GM19043 (cell line): Measurements from ENCODE around the gene CHCHD4.

Experiments used
- ATAC-seq: cut with Tn5 transposase; IDR thresholded peaks from one replicate; pipeline ENCODE4 v1.9.1; 2021; ENCODE audit warnings: low read depth; ENCODE audit not compliant: unreplicated experiment

Gene CHCHD4

GRCh38 chr3:14138109-14138877, 13.6 kb upstream of the CHCHD4 start:
- no peak for ATAC-seq

GRCh38 chr3:14137445-14137844, 12.8 kb upstream of the CHCHD4 start:
- no peak for ATAC-seq

- no peak for ATAC-seq
These were observed 12.3 kb upstream of the CHCHD4 start for GRCh38 chr3:14137004-14137403.

- ATAC-seq: no peak
These were observed 10.9 kb upstream of the CHCHD4 start for GRCh38 chr3:14135581-14135980.

- ATAC-seq: no peak
These were observed 9.6 kb upstream of the CHCHD4 start for GRCh38 chr3:14134291-14134690.

- no peak for ATAC-seq
These were observed 9.2 kb upstream of the CHCHD4 start for GRCh38 chr3:14133876-14134275.

GRCh38 chr3:14133188-14133800, 8.6 kb upstream of the CHCHD4 start:
- ATAC-seq: no peak

- ATAC-seq: no peak
These were observed 8.0 kb upstream of the CHCHD4 start for GRCh38 chr3:14132689-14133088.

- no peak for ATAC-seq
These were observed 7.5 kb upstream of the CHCHD4 start for GRCh38 chr3:14132120-14132519.

- ATAC-seq: no peak
These were observed 6.5 kb upstream of the CHCHD4 start for GRCh38 chr3:14131134-14131533.

GRCh38 chr3:14130707-14131106, 6.0 kb upstream of the CHCHD4 start:
- no peak for ATAC-seq

GRCh38 chr3:14130230-14130629, 5.6 kb upstream of the CHCHD4 start:
- no peak for ATAC-seq

GRCh38 chr3:14129296-14129695, 4.6 kb upstream of the CHCHD4 start:
- no peak for ATAC-seq

GRCh38 chr3:14128724-14129123, 4.1 kb upstream of the CHCHD4 start:
- ATAC-seq: no peak

GRCh38 chr3:14127516-14128161, 3.0 kb upstream of the CHCHD4 start:
- ATAC-seq: no peak

GRCh38 chr3:14126887-14127505, 2.3 kb upstream of the CHCHD4 start:
- ATAC-seq: no peak

- no peak for ATAC-seq
These were observed 1.6 kb upstream of the CHCHD4 start for GRCh38 chr3:14126017-14126886.

- peak; percentile 22 for ATAC-seq
These were observed 735 bp upstream of the CHCHD4 start for GRCh38 chr3:14125193-14126016.

- ATAC-seq: peak; percentile 32
These were observed 451 bp downstream of the CHCHD4 start for GRCh38 chr3:14124223-14124614.
